ENCODE measurements around the gene HOXA4. TPM values are rescaled to one million over a fixed set of nuclear protein-coding genes. Genes with fewer than 3 reads are reported as not detected.

Gene HOXA4
- total RNA-seq, 2 experiments from 2014 or later = 0.25 TPM; not detected in 1

GRCh38 chr7:27114881-27115220, 15.7 kb downstream of the HOXA4 start:
- CTCF ChIA-PET = no interaction called here
- Mint-ChIP-seq H3K36me3 (ENCODE audit: low read depth) (no peaks in the 10 kb centered on the region), H3K4me3 (no peak overlapping the region), H3K4me1 (ENCODE audit: low read depth) (no peaks in the 10 kb centered on the region), H3K27me3 (no peaks in the 10 kb centered on the region), H3K27ac (no peak overlapping the region), H3K9me3 (no peaks in the 10 kb centered on the region)
- intact Hi-C loops (cut with micrococcal nuclease) = no loop called here
- POLR2A ChIA-PET = no interaction called here
- DNase-seq = no peak
- TF ChIP-seq CTCF (IDR thresholded peaks at IDR 0.05) = no peak
- no peak for ATAC-seq

- intact Hi-C loops (cut with micrococcal nuclease) = no loop called here
- H3K27ac Mint-ChIP-seq = no peak overlapping the region
- no peak for TF ChIP-seq CTCF (IDR thresholded peaks at IDR 0.05)
Measured at GRCh38 chr7:27113991-27114769, 16.4 kb downstream of the HOXA4 start.

GRCh38 chr7:27112955-27113949, 17.3 kb downstream of the HOXA4 start:
- ATAC-seq = no peak
- no peaks in the 10 kb centered on the region for H3K4me1 Mint-ChIP-seq (ENCODE audit: low read depth)

More at GRCh38 chr7:27113991-27114769, 16.4 kb downstream of the HOXA4 start:
- ATAC-seq = no peak
- DNase-seq = no peak
- H3K4me3 Mint-ChIP-seq = no peak overlapping the region
- ChIA-PET POLR2A (no interaction called here), CTCF (no interaction called here)
- no peaks in the 10 kb centered on the region for H3K4me1 Mint-ChIP-seq (ENCODE audit: low read depth)
- no peaks in the 10 kb centered on the region for H3K36me3 Mint-ChIP-seq (ENCODE audit: low read depth)
- H3K27me3 Mint-ChIP-seq = no peaks in the 10 kb centered on the region
- H3K9me3 Mint-ChIP-seq = no peaks in the 10 kb centered on the region

GRCh38 chr7:27112361-27112760, 18.2 kb downstream of the HOXA4 start:
- DNase-seq (no peak), ATAC-seq (no peak)
- intact Hi-C loops (cut with micrococcal nuclease) = no loop called here
- ChIA-PET CTCF (no interaction called here), POLR2A (no interaction called here)
- Mint-ChIP-seq H3K4me3 (no peak overlapping the region), H3K27ac (no peak overlapping the region), H3K9me3 (no peaks in the 10 kb centered on the region), H3K36me3 (ENCODE audit: low read depth) (no peaks in the 10 kb centered on the region), H3K27me3 (no peaks in the 10 kb centered on the region), H3K4me1 (ENCODE audit: low read depth) (no peaks in the 10 kb centered on the region)
- TF ChIP-seq CTCF (IDR thresholded peaks at IDR 0.05) = no peak

More at GRCh38 chr7:27112955-27113949, 17.3 kb downstream of the HOXA4 start:
- no peaks in the 10 kb centered on the region for H3K9me3 Mint-ChIP-seq
- H3K36me3 Mint-ChIP-seq (ENCODE audit: low read depth) = no peaks in the 10 kb centered on the region
- ChIA-PET CTCF (no interaction called here), POLR2A (no interaction called here)
- H3K4me3 Mint-ChIP-seq = no peak overlapping the region
- no peak for TF ChIP-seq CTCF (IDR thresholded peaks at IDR 0.05)
- no peak for DNase-seq
- intact Hi-C loops (cut with micrococcal nuclease) = no loop called here
- no peak overlapping the region for H3K27ac Mint-ChIP-seq
- H3K27me3 Mint-ChIP-seq = no peaks in the 10 kb centered on the region
